HG02970 (cell line): ENCODE results near the gene SLC16A12.
"Not testable (repeated sequence)": the region's sequence is repeated elsewhere in the genome, so short reads cannot be mapped to it uniquely, and the experiment has no call there.

ENCODE experiments used
- ATAC-seq: cut with Tn5 transposase; IDR thresholded peaks from one replicate; pipeline ENCODE4 v1.9.1; 2021; ENCODE audit warnings: mild to moderate bottlenecking, moderate library complexity, moderate number of reproducible peaks; ENCODE audit not compliant: unreplicated experiment, low FRiP score

SLC16A12 gene

GRCh38 chr10:89475591-89475998 lies 59.8 kb downstream of the SLC16A12 start:
- no peak for ATAC-seq

GRCh38 chr10:89475125-89475524 lies 60.3 kb downstream of the SLC16A12 start:
- ATAC-seq: no peak

DNA sequence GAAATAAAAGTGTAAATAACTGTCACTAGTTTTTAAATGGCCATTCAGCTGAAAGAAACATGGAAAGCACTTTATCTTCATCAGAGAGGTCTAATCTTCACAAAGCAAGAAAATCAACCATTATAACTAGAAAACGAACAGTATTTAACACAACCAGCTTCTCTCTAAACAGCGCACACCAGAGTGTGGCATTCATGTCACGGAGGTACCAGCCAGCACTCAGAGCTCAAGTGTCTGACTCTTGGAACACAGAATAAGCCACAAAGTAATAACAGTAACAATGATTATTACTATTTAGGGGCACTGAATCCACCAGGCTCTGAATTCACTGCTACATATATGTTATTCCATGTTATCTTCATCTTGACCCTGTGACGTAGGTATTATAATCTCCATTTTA lies 60.9 kb downstream of the SLC16A12 start:
- ATAC-seq: no peak

GRCh38 chr10:89471110-89471809 lies 64.1 kb downstream of the SLC16A12 start:
- ATAC-seq: no peak

- ATAC-seq: no peak
Measured at GRCh38 chr10:89470628-89471027, 64.8 kb downstream of the SLC16A12 start.

GRCh38 chr10:89469517-89469916 lies 65.9 kb downstream of the SLC16A12 start:
- ATAC-seq: no peak

DNA sequence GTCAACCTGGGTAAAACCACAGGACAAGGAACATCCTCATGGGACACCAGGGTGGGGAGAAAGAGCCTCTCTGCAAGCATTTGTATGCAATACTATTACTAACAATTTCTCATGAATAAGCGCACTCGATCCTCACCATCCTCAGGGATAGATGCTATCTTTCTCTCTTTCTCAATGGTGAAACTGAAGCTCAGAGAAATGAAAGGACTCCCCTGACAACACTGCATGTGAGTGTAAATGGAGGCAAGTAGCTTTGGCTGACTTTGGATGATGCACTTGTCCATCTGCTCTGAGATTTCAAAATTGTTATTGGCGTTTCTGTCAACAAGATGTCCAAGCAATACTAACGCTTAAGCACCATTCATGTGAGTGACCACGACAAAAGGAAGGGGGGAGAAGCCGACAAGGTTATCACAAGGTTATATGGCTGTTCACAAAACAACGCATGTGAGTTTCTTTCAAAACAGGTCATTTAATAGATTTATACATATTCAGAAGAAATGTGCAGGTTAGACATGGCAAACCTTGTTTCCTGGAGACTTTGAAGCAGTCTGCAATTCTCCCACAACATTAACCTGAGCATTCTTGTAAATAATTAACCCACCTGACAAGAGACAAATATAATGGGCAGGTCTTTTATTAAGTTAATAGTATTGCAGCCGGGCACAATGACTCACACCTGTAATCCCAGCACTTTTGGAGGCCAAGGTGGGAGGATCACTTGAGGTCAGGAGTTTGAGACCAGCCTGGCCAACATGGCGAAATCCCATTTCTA lies 67.0 kb downstream of the SLC16A12 start:
- no peak for ATAC-seq

- ATAC-seq: no peak
Measured at GRCh38 chr10:89466599-89467035, 68.8 kb downstream of the SLC16A12 start.

DNA sequence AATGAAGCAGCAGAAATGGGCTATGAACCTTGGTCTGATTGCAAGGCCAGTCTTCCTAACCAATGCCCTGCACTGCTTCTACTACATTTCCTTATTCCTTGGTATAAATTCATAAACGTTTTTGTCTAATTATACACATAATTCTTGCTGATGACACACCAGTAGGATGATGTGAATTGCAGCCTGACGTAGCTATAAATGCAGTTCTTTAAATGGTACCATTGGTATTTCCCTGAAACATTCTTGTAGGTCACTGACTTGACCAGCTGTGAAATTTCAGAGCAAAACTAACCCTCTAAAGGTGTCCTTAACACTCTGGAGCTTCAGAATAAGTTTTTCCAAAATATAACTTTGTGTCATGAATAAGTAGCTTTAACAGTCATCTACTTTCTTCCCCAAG lies 70.2 kb downstream of the SLC16A12 start:
- ATAC-seq: no peak

DNA sequence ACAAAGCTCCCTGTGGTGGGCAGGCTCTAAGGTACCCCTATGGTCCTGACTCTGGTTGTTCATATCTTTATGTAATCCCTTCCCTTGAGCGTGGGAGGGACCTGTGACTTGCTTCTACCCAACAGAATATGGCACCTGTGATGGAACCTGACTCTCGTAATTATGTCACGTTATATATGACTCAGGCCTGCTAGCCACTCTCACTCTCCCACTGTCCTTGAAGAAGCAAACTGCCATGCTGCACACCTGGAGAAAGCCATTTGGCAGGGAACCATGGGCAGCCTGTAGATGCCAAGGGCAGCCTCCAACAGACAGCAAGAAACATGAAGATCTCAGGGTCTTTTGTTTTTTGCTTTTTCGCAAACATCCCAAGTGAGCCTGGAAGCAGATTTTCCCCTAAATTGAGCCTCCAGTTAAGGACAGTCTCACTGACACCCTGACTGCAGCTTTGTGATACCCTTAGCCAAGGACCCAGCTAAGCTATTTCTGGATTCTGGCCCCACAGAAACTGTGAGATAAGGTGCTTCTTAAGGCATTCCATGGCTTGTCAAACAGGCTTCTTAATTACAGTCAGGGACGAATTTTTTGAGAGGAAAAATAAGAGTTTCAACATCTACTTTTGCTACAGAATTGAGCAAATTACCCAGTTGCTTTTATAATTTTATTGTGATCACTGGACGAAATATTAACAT lies 71.4 kb downstream of the SLC16A12 start:
- no peak for ATAC-seq

DNA sequence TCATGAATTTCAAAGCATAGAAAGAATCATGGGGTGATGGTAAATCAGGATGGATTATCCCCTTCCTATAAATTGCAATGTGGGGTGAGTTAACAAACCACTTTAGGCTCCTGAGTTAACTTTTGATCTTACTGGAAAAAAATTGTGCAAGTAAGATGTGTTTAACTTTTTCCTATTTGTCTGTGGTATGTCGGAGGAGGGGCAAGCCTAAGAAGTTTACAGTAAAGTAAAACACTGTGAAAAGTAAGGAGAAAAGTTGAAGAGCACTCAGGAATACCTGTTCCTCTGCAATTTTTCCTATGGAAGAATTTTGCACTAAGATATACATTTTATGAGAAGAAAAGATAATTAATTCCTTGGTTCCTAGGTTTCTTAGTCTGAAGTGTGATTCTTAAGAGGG lies 76.6 kb downstream of the SLC16A12 start:
- no peak for ATAC-seq

GRCh38 chr10:89458291-89458690 lies 77.1 kb downstream of the SLC16A12 start:
- ATAC-seq: no peak

- ATAC-seq: no peak
Measured at GRCh38 chr10:89454561-89455347, 80.6 kb downstream of the SLC16A12 start.

DNA sequence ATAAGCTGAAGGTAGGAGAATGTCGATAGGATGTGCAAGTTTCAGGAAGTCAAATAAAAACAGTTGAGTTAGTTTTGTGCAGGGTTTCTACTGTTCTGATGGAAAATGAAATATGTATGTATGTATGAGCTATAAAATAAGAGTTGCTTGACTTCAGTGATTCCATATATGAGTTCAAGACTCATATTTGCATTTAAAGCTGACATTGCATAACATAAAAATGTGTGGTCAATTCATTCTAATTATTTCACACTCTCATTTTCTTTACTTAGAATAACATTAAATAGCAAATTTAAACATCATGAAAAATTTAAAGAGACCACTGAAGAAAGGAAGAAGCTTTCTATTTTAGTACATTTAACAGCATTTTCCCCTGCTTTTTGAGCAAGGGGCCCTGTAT lies 83.2 kb downstream of the SLC16A12 start:
- no peak for ATAC-seq

DNA sequence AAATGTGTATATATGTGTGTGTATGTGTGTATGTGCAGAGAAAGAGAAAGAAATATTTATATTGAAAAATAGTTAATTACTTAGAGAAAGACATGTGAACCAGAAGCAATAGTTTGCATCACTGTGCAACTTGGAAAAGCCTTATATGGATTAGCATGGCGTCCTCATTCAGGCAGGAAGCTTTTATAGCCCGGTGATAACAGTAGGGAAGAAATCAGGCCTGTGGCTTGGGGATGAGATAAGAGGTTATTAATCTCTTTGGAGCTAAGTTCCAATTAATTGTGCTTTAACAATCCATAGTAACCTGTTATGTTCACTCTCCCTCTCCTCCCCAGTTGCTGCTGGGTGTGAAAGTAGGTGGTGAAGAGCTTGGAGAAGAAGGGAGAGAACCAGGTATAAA lies 84.5 kb downstream of the SLC16A12 start:
- no peak for ATAC-seq

DNA sequence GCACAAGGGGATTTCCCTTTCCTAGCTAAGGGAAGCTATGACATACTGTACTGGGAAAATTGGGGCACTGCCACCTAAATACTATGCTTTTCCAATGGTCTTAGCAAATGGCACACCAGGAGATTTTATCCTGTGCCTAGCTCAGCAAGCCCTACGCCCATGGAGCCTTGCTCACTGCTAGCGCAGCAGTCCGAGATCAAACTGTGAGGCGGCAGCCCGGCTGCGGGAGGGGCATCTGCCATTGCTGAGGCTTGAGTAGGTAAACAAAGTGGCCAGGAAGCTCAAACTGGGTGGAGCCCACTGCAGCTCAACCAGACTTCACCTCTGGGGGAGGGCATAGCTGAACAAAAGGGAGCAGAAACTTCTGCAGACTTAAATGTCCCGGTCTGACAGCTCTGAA lies 90.6 kb downstream of the SLC16A12 start:
- not testable (repeated sequence) for ATAC-seq

GRCh38 chr10:89442289-89442688 lies 93.1 kb downstream of the SLC16A12 start:
- ATAC-seq: no peak

DNA sequence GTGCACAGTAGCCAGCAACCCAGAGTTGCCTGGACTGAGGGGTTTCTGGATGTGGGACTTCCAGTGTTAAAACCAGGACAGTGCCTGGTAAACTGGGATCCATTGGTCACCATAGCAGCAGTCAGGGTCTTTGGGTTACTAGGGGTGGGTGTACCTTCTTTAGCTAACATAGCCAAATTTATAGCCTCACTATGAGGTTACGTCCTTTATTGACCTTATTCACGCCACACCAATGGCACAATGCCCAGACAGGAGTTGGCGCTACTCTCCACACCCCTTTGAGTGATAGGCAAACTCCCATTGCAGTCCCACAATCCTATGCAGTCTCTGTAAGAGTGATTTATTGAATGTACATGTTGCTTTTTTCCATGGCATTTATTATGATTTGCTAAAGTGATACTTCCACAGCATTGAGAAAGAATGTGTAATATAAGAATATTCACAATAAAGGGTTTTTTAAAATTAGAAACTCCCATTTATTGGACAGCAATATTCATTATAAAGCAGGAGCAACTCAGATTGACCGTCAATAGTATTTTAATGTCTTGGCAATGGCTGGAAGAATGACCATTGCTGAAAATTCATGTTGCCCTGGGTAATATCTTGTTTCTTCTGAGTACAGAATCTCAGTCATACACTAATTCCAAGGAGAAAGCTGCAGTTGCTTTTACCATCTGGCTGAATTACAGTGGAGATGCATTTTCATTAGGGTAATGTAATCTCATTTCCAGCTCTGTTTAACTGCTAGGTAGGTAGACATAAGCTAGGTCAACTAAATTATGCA lies 95.0 kb downstream of the SLC16A12 start:
- ATAC-seq: no peak

DNA sequence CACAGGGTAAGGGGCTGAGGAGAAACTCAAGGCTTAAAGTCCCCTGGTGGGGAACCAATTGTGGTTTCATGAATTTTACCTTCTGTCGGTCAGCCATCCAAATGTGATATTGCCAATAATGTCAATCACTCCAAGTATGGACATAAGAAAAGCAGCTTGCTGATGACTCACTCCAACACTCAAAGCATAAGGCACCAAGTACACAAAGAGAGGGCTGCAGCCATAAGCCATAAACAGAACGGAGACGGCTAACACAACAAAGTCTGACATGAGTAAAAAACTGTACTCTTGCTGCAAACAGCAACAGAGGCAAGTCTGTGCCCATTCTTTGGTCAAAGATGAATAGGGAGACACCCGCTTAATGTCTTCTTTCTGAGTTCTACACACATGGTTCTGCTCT lies 96.9 kb downstream of the SLC16A12 start:
- ATAC-seq: no peak

GRCh38 chr10:89431977-89432376 lies 103.4 kb downstream of the SLC16A12 start:
- ATAC-seq: no peak
